Kidney (tissue), 14 donors: ENCODE measurements around the gene OSBPL10. TPM values are rescaled to one million over a fixed set of nuclear protein-coding genes. Genes with fewer than 3 reads are reported as not detected.

Experiments used
- DNase-seq, 5 donors: peaks; one replicate each; pipeline ENCODE4 v3.0.0-alpha.2; 2013 to 2020
- FAIRE-seq: peaks from 2 replicates; lab custom pipeline; 2012; peaks lifted over from hg19 to GRCh38; lab: Jason Lieb, UNC
- H3K27ac ChIP-seq, 2 donors: one replicate each; pipeline ENCODE4 v1.7.0; 2013; ENCODE audit warnings: low read depth in 2 of 2, low read length in 2 of 2, inconsistent platforms in 1 of 2
- H3K27me3 ChIP-seq: one replicate; pipeline ENCODE4 v1.7.1; 2013; ENCODE audit warnings: low read length, inconsistent platforms; ENCODE audit not compliant: control insufficient read depth, insufficient read depth
- H3K36me3 ChIP-seq, 3 donors: one replicate each; pipeline versions ENCODE4 v1.7.0 to v1.7.1; 2013; ENCODE audit warnings: low read length in 3 of 3, control low read depth in 1 of 3, inconsistent platforms in 1 of 3; ENCODE audit not compliant: insufficient read depth in 3 of 3, control insufficient read depth in 2 of 3
- H3K4me1 ChIP-seq, 3 donors: one replicate each; pipeline versions ENCODE4 v1.7.0 to v1.7.1; 2013; ENCODE audit warnings: low read length in 3 of 3, inconsistent platforms in 1 of 3, low read depth in 1 of 3; ENCODE audit not compliant: control insufficient read depth in 2 of 3, insufficient read depth in 2 of 3
- H3K4me3 ChIP-seq, 3 donors: one replicate each; pipeline versions ENCODE4 v1.7.0 to v1.8.1; 2013; ENCODE audit warnings: low read length in 3 of 3, control low read depth in 1 of 3, inconsistent platforms in 1 of 3
- H3K9ac ChIP-seq, 3 donors: one replicate each; pipeline versions ENCODE4 v1.7.0 to v1.7.1; 2013; ENCODE audit warnings: low read length in 3 of 3, control low read depth in 1 of 3, inconsistent platforms in 1 of 3
- H3K9me3 ChIP-seq, 3 donors: one replicate each; pipeline versions ENCODE4 v1.7.0 to v1.7.1; 2013; ENCODE audit warnings: low read length in 3 of 3, control low read depth in 1 of 3, inconsistent platforms in 1 of 3; ENCODE audit not compliant: control insufficient read depth in 2 of 3, insufficient read depth in 1 of 3
- CTCF ChIP-seq: IDR thresholded peaks from 3 replicates; pipeline ENCODE4 v1.5.1; 2012; ENCODE audit warnings: mild to moderate bottlenecking, moderate library complexity, borderline replicate concordance; ENCODE audit not compliant: insufficient read depth; ENCODE audit errors: extremely low read depth
- intact Hi-C: fragments of 100-400 bp; cut with DNase I; formaldehyde crosslinking; loops from one replicate; pipeline ENCODE4 v1.11.1; 2022
- polyA plus RNA-seq: library from polyadenylated mRNA; stranded (reverse); fragments of 350-450 nt; fragmentation: Illumina TruSeq; extraction: RNeasy Lipid Tissue Mini Kit (QIAGEN cat#74804); gene quantifications from one replicate; pipeline ENCODE4 v1.2.3, GENCODE V29; 2014; ENCODE audit warnings: low read depth, low replicate concordance; ENCODE audit not compliant: insufficient read depth
- total RNA-seq: library from RNA; stranded (reverse); fragmentation: NEBNext Ultra II Directional; extraction: Animal tissue kit (Norgen Biotek cat#: 25700); gene quantifications from one replicate; pipeline ENCODE4 v1.2.1, GENCODE V29; 2021
- donor health status: control.
- donor health status: control.
- donor health status: control.
- donor health status: control.
- donor health status: control.
- donor health status: DM: yes; HTN: yes; CAD: no.
- donor health status: Normal renal cell carcinoma (clear cell type).

Gene OSBPL10
- total and polyA plus RNA-seq, 2 donors from 2014 or later, result 11.8 to 89.3 TPM

GRCh38 chr3:31798840-31799239 is 182.2 kb downstream of the OSBPL10 start:
- H3K9ac ChIP-seq, result no peak overlapping the region
- FAIRE-seq, result no peak
- intact Hi-C loops, result no loop called here
- no peak overlapping the region for H3K4me3 ChIP-seq
- H3K27me3 ChIP-seq, result no peaks in the 10 kb centered on the region
- H3K9me3 ChIP-seq, result no peaks in the 10 kb centered on the region
- no peak for DNase-seq
- TF ChIP-seq CTCF, result no peak
- H3K4me1 ChIP-seq, result no peaks in the 10 kb centered on the region
- no peaks in the 10 kb centered on the region for H3K36me3 ChIP-seq
- H3K27ac ChIP-seq, result no peak overlapping the region

- DNase-seq (no peak), FAIRE-seq (no peak)
- Histone ChIP-seq H3K9me3 (no peaks in the 10 kb centered on the region), H3K4me1 (no peaks in the 10 kb centered on the region), H3K36me3 (no peaks in the 10 kb centered on the region), H3K9ac (no peak overlapping the region), H3K27me3 (no peaks in the 10 kb centered on the region), H3K27ac (no peak overlapping the region), H3K4me3 (no peak overlapping the region)
- TF ChIP-seq CTCF, result no peak
- intact Hi-C loops, result no loop called here
Observed at GRCh38 chr3:31793821-31794220, 187.2 kb downstream of the OSBPL10 start.

- H3K36me3 ChIP-seq, result no peaks in the 10 kb centered on the region
- intact Hi-C loops, result no loop called here
- no peaks in the 10 kb centered on the region for H3K4me1 ChIP-seq
- H3K9ac ChIP-seq, result no peak overlapping the region
- no peak overlapping the region for H3K4me3 ChIP-seq
- H3K27me3 ChIP-seq, result no peaks in the 10 kb centered on the region
- DNase-seq (peak in 1 of 5 donors; percentile 17), FAIRE-seq (no peak)
- no peak overlapping the region for H3K27ac ChIP-seq
- no peaks in the 10 kb centered on the region for H3K9me3 ChIP-seq
- no peak for TF ChIP-seq CTCF
Observed at GRCh38 chr3:31791090-31791430, 190.0 kb downstream of the OSBPL10 start.
